Measurements from ENCODE around the gene MDP1.

Gene MDP1

DNA sequence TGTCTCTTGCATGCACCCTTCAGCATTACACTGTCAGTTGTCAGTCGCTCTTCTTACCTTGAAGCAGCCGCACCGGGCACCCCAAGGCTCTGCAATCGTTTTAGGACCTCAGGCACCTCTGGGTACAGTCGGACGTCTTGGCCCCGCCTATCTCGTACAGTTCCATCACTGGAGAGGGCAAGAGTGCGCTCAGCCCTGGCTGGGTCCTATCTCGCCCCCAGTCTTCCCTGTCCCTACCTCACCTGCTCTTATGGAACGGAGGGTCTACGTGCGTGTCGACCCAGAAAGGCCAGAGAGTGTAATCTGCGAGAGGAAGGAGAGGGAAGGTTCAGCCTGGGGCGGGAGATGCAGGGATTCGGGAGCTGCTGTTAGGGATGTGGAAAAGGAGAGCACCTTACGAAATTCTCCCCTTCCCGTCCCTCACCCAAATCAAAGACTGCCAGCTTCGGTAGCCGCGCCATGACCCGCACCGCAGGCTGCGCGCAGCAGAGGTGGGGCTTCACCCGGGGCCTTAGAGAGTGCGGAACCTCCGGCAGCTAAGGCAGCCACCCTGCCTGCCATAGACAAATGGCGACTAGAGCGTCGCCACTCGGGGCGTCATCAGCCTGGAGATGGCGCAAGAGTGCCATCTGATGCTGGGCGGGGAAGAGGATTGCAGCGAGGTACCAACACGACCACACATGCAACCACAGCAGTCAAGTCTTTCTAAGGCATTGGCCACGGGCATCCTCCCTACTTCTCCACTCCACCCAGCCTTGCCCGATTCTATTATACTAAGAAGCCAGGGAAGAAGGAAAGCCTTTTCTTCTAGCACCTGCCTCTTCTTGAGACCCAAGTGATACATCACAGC, at the start of gene MDP1:
MDP1 (minus strand) TSS at position 572 of the 850 bp plus-strand sequence; CDS start at position 461, 111 bp downstream.
- peak; percentile 75 to 79 for DNase-seq (ENCODE audit: low read depth in 2 of 2)

DNA sequence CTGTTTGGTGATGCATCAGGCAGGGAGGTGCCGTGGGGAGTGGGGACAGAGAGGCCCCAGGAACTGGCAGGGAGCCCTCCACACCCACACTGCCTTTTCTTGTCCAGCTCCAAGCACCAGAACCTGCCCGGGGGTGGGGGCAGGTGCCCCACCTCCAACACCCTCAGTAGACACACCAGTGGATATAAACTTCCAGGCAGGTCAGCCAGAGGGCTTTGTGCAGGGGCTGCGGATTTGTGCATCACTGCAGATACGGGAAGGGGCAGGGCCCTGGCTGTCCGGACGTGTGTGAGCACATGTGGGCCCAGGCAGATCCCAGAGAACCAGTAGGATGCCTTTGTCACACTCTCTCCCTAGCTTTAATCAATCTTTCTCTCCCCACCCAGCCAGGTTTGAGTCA, 48.4 kb upstream of the MDP1 start:
- no peak for DNase-seq (ENCODE audit: low read depth in 2 of 2)

DNA sequence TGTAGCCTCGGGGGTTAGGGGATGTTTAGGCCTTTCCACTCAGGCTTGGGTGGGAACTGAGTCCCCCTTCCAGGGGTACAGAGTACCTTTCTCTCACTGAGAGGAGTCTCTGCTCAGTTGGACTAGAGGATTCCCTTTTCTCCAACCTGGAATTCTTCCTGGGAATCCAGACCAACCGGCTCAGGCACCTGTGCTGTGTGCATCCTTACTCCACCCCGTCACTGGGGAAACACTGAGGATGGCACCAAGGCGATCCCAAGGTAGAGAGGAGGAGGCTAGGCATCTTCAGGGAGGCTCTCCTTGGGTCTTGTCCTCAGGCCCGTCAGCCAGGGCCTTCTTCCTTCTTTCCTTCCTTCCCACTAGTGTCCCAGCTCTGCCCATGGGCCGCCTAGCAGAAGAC, 48.0 kb upstream of the MDP1 start:
- DNase-seq (ENCODE audit: low read depth in 2 of 2) = no peak

DNA sequence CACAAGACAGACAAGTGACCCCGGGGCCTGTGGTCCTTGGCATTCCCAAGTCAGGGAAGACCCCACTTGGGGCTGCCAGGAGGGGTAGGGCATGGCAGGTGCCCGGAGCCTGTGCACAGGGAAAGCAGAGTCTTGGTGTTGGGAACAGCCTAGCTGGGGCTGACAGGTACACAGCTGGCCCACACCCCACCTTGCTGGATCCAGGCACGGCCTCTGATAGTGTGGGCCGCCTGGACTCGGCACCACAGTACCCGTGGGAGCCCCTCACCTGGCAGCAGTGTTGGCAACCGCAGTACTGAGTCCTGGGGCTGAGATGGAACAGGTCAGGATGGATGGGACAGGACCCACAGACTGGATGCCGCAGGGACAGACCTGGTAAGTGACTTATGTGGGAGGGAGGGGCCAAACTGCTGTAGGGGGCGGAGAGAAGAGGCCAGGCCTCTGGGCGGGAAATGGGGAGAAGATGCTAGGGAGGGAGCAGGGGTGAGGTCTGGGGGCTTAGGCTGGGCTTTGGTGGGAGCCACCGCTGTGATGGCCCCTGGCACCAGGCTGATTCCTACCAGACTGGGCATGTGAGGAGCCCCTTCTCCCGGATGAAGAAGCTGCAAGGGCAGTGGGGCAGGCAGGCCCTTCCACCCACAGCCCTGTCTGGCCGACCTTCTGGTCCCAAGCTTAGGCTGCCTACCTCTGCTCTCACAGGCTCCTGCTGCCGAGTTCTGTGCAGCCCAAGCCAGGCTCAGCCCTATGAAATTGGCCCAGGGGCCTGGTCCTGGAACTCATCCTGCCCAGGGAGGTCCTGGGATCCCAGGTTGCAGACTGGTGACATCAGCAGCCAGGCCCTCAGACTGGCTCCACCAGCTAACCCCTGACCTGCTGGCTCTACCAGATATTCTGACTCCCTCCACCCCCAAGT, 47.2 kb upstream of the MDP1 start, which contains the start of gene TGM1:
TGM1 (minus strand) TSS at position 357 of the 913 bp plus-strand sequence. CDS start 825 bp downstream, outside the sequence.
- DNase-seq (ENCODE audit: low read depth in 2 of 2) = no peak

DNA sequence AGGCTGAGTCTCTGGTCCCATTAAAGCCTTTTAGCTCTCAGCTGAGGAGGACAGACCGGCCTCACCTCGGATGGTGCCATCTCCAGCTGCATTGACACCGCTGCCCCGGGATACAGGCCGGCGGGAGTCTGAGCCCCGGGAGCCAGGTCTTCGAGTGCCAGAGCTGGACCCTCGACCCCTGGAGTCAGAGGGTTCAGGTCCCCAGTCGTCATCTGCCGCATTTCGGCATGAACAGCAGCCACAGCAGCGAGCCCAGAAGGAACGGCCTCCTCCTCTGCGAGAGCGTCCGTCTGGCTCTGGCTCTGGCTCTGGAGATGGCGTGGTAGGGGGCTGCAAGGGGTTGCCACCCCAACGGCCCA, 46.1 kb upstream of the MDP1 start:
- DNase-seq (ENCODE audit: low read depth in 2 of 2) = no peak

DNA sequence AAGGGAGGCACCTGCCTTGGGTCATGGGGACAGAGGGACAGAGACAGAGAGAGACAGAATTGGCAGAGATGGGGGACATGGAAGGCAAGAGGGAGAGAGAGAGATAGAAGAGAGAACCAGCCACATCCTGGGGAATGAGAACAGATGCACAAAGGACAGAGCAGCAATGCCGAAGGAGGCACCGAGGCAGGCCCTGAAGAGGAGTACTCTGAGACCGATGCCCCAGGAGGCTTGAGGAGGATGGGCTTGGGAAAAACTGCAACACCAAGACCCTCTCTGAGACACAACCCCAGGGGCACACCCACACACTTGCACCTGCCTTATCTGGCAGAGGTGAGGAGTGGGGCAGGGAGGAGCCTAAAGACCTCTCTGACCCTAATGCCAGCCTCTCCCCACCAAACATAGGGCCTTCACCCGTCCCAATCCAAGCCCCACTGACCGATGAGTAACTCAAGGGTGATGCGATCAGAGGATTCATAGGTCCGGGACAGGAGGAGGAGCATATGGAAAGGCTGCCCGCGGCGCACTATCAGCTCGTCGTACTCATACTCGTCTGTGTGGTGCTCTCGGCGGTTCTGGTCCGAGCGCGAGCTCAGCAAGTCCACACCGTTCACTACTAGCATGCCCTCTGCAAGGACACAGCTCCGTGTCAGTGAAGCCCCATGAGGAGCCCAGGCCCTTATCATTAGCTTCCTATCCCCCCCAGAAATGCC, 45.5 kb upstream of the MDP1 start:
- DNase-seq (ENCODE audit: low read depth in 2 of 2) = no peak

DNA sequence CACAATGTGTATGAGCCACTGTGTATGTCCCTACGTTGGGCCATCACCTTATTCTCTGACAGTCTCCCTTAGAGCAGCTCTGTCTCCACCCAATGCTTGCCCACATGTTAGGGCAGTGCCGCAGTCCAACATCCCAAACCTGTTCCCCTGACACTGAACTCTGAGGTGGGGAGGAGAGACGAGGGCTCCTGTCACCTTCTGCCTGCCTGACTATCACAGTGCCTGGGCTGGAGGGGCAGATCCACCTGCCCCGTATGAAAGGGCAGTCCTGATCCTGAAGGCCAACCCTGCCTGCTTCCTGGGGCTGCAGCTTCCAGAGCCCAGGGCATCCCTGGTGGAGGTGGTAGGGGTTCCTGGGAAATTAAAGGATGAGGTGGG, 44.9 kb upstream of the MDP1 start:
- no peak for DNase-seq (ENCODE audit: low read depth in 2 of 2)

DNA sequence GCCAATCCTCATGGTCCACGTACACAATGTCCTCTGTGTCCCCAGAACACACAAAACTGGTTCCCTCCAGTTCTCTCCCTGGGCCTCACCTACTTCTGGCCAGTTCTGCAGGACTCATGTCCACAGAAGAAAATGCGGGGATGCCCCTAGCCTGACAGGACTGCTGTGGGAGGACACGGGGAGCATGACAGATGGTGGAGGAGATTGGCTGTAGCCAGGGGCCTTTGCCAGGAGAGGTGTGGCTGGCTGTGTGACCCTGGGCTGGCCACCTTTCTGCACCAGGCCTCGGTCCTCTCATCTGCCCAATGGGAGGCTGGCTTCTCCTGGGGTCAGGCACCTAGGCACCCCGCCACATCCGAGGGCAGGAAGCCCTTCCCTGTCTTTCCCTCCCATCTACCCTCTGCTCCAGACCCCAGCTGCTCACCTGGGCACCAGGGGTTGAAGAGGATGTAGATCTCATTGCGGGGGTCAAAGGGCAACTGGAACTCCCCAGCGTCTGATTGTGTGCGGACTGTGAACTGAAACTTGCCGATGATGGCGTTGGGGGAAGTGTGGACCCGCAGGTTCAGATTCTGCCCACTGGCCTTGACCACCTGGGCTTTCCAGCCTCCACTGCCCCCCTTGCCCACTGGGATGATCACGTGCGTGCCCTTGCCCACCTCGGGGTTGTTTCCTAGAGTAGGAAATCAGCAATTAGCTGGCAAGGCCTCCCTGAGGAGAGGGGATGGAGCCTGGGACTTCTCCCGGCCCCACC, 44.3 kb upstream of the MDP1 start:
- DNase-seq (ENCODE audit: low read depth in 2 of 2) = no peak

DNA sequence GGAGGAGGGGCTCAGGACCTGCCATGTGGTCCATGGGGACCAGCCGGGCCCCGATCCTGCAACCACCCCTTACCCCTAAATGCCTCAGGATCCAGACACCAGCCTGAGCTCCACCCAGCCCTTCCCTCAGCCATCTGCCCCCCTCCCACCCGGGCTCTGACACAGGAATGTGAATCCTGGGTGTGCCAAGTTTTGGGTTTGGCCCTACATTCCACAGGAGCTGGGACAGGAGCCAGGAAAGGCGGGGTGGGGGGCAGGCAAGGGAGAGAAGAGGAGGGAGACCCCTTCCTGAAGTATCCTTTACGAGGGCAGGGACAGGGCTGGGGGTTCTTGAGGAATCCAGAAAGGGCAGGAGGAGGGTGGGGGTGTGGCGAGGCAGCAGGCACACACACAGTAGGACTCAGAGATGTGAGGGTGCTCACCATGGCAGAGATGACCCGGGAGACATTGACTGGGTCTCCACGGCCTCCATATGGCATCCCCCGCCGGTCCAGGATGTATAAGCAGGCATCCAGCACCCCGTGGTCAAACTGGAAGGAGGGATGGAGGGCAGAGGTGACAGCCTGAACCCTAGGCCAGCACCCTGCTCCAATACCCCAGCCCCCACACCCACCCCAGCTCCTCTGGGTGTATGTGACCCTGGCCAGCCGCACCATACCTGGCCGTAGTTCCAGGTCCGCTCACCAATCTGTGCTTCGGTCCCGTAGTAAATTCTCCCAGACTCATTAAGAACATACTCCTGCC, 43.6 kb upstream of the MDP1 start:
- no peak for DNase-seq (ENCODE audit: low read depth in 2 of 2)

DNA sequence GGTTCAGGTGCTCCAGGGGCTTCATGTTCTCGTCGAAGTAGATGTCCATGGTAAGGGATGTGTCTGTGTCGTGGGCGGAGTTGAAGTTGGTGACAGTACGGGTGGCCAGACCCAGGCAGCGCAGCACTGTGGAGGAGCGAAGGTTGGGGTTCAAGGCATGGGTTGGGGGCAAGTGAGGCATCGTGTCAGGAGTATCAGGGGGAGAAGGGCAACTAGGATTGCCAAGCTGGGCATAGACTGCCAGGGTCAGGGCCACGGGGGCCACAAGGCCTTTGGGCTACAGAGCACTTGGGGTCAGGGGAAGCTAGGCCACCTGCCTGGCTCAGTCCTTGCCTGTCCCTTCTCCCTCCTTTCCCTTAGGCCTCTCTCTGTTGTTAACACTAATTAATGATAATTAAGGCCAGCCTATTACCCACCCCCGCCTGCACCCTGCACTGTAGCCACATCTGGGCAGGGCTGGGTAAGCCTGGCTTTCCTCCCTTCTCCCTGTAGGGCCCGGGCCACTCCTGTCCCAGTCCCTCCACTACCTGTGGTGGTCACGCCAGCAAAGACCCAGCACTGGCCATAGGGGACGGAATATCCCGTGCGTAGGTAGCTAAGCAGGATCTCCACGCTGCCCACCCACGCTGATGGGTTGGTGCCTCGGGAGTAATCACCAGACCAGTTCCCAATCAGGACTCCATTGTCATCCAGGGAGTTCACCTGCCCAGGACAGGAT, 42.8 kb upstream of the MDP1 start:
- DNase-seq (ENCODE audit: low read depth in 2 of 2) = no peak

DNA sequence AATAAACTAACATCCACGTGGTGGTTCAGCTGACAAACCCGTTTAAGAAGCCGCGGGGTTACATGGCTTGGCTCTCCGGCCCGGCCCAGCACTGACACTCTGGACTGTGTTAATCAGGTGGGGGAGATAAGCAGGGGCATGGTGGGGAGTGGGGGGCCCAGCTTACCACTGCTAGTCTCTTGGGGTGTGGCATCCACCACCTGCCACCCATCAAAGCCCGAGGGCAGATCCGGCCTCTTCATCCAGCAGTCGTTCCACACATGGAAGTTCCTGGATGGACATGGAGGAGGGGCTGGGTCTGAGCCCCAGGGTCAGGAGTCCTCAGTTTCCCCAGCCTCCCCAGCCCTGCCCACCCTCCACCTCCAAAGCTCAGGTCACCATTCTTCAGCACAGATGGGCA, 42.3 kb upstream of the MDP1 start:
- DNase-seq (ENCODE audit: low read depth in 2 of 2) = no peak

DNA sequence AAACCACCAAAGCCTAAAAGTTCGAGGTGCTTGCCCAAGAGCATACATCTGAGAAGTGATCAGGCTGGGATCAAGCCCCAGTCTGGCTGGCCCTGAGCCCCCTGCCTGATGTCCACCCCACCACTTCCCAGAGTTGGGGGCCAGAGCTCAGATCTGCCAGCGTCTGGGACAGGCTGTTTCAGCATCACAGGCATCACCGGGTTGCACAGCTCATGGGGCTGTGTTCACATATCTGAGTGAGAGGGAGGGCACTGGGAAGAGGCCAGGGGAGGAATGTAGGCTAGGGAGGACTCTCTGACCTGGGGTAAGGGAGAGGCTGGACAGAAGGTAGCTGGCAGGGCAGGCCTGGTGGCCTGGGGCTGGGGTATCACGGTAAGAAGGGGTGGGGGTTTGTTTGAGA, 41.1 kb upstream of the MDP1 start:
- DNase-seq (ENCODE audit: low read depth in 2 of 2) = no peak

DNA sequence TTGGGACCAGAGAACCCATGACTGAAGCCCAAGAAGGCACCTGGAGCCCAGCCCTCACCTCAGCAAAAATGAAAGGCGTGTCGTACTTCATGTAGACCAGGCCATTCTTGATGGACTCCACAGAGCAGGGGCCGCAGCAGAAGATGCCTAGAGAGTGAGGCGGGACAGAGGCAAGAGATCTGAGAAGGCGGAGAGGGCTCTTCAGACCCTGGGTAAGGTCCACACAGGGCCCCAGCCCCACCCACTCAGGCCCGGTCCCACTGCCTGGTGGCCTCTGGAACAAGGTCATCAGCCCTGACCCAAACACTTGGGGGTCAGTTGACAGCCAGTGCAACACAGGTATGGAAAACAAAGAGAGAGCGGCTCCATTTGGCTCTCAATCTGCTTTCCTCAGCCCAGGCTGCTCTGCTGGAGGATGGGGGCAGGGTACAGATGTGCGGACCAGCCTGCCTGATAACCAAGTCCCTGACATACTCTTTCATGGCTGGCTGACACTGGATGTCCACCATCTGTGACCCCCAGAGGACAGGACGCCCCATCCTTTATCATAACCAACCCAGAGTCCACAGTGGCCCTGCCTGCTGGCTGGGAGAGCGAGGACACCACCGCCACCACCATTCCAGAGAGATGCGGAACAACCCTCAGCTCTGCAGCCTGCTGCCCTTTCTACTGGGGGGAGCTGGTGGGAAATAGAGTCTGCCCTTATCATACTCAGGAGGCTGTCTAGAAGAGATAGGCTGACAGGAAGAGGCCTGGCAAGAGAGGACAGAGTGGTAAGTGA, 40.3 kb upstream of the MDP1 start:
- DNase-seq (ENCODE audit: low read depth in 2 of 2) = no peak

DNA sequence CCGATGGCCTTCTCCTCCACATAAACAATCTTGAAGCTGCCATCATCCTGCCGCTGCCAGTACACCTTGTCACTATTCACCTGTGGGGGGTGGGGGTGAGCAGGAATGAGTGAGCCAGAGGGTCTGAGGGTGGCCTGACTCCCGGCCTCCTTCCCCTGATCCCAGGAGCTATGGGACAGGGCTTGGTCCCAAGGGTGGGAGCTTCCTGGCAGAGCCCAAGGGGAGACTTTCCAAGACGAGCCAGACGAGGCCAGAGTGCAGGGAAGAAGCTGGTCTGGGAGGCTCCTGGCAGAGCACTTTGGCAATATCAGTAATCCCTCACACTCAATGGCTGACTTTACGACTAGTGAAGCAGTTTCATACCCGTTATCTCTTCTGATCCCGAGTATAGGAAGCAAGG, 39.6 kb upstream of the MDP1 start:
- DNase-seq (ENCODE audit: low read depth in 2 of 2) = no peak

DNA sequence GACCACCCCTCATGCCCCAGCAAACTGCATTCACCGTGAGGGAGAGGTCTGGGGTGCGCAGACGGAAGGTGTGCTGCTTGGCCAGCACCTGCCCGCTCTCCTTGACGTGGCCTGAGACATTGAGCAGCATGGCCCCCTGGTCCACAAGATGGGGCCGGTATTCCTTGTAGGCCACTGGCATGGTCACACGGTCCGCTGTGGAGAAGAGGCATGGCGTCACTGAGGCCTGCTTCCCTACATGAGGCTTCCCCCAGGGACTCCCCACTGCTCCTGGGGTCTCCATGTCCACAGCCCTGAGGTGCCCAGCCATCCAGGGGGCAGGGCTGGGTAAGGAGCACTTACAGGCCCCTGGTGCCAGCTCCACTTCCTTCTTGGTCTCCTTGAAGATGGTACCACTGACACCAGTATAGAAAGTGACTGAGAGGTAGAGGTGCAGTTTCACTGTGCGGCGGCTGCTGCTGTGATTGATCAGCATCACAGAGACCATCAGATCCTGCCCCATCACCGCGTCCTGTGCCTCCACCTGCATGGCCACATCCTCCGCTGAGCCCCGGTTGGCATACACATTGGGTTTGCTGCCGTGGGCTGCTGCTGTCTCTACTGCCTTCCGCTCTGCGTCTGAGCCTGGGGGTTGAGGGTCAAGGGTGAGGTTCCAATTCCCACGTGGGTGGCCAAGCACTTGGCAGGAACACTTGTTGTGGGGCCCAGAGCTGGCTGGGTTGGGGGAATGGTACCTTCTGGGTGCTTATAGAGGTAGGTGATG, 38.9 kb upstream of the MDP1 start:
- DNase-seq (ENCODE audit: low read depth in 2 of 2) = no peak

DNA sequence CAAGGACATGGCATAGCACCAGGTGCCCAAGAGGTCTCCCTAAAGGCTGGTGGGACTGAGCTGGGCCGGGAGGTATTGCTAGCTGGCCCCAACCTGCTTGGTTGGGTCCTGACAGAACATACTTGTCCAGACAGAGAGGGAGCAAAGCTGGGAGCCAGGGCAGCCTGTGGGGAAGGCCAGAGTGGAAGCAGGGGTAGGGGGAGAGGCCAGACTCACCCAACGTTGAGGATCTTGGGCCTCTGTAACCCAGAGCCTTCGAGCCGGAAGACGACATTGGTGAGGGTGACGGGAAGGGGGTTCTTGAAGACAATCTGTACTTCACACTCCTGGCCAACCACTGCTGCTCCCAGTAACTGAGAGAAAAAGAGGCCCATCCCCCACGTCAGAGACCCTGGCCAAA, 38.1 kb upstream of the MDP1 start:
- DNase-seq (ENCODE audit: low read depth in 2 of 2) = no peak

DNA sequence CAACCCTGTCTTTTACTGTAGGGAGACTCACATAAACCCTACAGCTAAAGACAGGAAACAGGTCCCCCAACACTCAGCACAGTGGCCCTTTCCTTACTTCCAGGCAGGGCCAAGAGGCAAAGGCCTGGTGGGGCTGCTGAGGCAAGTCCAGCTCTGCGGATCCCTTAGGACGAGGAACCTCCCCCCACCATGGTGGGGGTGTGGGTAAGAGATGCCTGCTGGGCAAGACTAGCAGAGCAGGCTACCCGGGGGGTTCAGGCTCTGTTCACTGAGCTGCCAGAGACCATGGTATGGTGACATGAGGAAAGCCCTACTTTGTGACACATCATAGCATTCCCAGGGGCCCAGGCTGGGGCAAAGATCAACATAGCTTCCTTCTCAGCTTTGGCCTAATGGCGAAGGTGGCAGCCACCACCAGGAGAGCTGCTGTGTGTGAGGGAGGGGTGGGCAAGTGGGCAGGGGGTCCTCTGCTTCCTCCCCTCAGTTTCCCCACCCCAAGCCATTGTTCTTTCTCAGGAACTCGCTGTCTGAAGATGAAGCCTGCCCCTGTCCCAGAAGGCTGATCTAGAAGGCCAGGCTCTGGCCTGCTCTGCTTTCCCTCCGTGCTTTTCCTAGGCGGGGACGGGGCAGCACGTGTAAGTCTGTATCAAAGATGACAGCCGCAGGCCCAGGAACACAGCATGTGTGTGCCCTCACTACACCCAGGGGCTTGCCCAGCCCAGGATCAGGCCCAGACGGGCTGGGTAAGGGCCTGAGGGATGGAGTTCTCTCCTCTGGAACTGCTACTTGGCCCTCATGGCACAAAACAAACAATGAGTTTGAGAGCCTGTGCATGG, 36.6 kb upstream of the MDP1 start:
- no peak for DNase-seq (ENCODE audit: low read depth in 2 of 2)

DNA sequence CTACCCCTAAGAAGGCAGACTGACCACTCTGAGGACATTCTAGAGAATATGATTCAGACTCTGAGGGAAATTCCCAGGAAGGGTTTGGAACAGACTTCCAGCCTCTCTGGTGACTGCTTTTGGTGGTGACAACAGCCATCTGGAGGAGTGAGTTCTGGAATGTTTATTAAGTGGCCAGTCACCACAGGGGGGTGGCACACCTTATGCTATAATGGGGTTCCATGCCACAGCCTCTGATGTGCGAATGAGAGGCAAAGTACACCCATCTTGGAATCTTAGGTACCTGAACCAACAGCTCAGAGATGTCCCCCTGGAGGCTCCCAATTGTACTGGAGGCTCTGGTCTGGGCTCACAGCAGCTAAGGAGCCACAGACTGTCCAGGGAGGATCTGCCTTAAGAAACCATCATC, 36.0 kb upstream of the MDP1 start:
- DNase-seq (ENCODE audit: low read depth in 2 of 2) = no peak

Data from stimulated activated CD8-positive, alpha-beta memory T cell treated with anti-CD3 and anti-CD28 coated beads, Interleukin-15, amount 100 ng/mL, for 48 hours (primary cell).